Hepatocyte (in vitro differentiated cells): ENCODE data around the gene RAB9A. TPM values are rescaled to one million over a fixed set of nuclear protein-coding genes. Genes with fewer than 3 reads are reported as not detected.

ENCODE experiments used
- DNase-seq: peaks from one replicate; pipeline ENCODE4 v3.0.0-alpha.2; 2016; ENCODE audit warnings: low spot score
- H2AFZ ChIP-seq: fragments of 200-600 bp; sonication (generic); 2 replicates; pipeline ENCODE4 v1.6.0; 2016; ENCODE audit warnings: antibody characterized with exemption, mild to moderate bottlenecking
- H3K27ac ChIP-seq: fragments of 200-600 bp; sonication (generic); 2 replicates; pipeline ENCODE4 v1.5.1; 2016; ENCODE audit warnings: mild to moderate bottlenecking
- H3K27me3 ChIP-seq: fragments of 200-600 bp; sonication (generic); 2 replicates; pipeline ENCODE4 v1.6.1; 2016
- H3K36me3 ChIP-seq: fragments of 200-600 bp; sonication (generic); replicated peaks from 2 replicates; pipeline ENCODE4 v1.5.1; 2016; ENCODE audit warnings: low read depth; ENCODE audit not compliant: insufficient read depth
- H3K4me1 ChIP-seq: fragments of 200-600 bp; sonication (generic); 2 replicates; pipeline ENCODE4 v1.5.1; 2016; ENCODE audit warnings: mild to moderate bottlenecking, moderate library complexity; ENCODE audit not compliant: insufficient read depth
- H3K4me2 ChIP-seq: fragments of 200-600 bp; sonication (generic); 2 replicates; pipeline ENCODE4 v1.6.0; 2016
- H3K4me3 ChIP-seq: fragments of 200-600 bp; sonication (generic); 2 replicates; pipeline ENCODE4 v1.5.1; 2016; ENCODE audit warnings: mild to moderate bottlenecking
- H3K79me2 ChIP-seq: fragments of 200-600 bp; sonication (generic); 2 replicates; pipeline ENCODE4 v1.6.0; 2017; ENCODE audit warnings: mild to moderate bottlenecking
- H3K9me2 ChIP-seq: fragments of 200-600 bp; sonication (generic); replicated peaks from 2 replicates; pipeline ENCODE4 v1.6.0; 2017; ENCODE audit warnings: mild to moderate bottlenecking; ENCODE audit not compliant: insufficient read depth
- H3K9me3 ChIP-seq: fragments of 200-600 bp; sonication (generic); 2 replicates; pipeline ENCODE4 v1.5.1; 2016; ENCODE audit warnings: low read depth, mild to moderate bottlenecking
- H4K20me1 ChIP-seq: fragments of 200-600 bp; sonication (generic); 2 replicates; pipeline ENCODE4 v1.6.0; 2016; ENCODE audit warnings: mild to moderate bottlenecking; ENCODE audit not compliant: insufficient read depth, poor library complexity, severe bottlenecking
- CTCF ChIP-seq: fragments of 200-600 bp; sonication (generic); IDR thresholded peaks from 2 replicates; pipeline ENCODE4 v1.5.1; 2016; ENCODE audit warnings: antibody characterized with exemption, mild to moderate bottlenecking; ENCODE audit not compliant: poor library complexity
- EZH2 ChIP-seq: fragments of 200-600 bp; sonication (generic); IDR thresholded peaks from 2 replicates; pipeline ENCODE4 v1.6.1; 2016; ENCODE audit warnings: antibody characterized with exemption, mild to moderate bottlenecking, borderline replicate concordance
- EZH2phosphoT487 ChIP-seq: fragments of 200-600 bp; sonication (generic); IDR thresholded peaks from one replicate; pipeline ENCODE4 v1.6.1; 2018; ENCODE audit warnings: antibody characterized with exemption, mild to moderate bottlenecking, low read depth, moderate library complexity; ENCODE audit not compliant: unreplicated experiment, severe bottlenecking
- WGBS: methylation state at CpG from one replicate; pipeline ENCODE4 v1.1.6; 2016; ENCODE audit warnings: low lambda C conversion rate; ENCODE audit errors: missing lambda C conversion rate; 5-methylcytosine and 5-hydroxymethylcytosine counted together
- polyA plus RNA-seq: library from polyadenylated mRNA; unstranded; fragments of >200 nt; fragmentation: Nextera tagmentation; extraction: Ambion mirVana; gene quantifications from 2 replicates; pipeline ENCODE4 v1.2.1, GENCODE V29; 2016
- total RNA-seq: library from RNA; depleted of rRNA; stranded (reverse); fragments of >200 nt; gene quantifications from 2 replicates; pipeline ENCODE4 v1.2.3, GENCODE V29; 2014

The RAB9A gene
- total and polyA plus RNA-seq, 2 experiments from 2014 or later: 51.2 to 66.1 TPM

GRCh38 chrX:13742397-13743176 is 53.7 kb downstream of the RAB9A start:
- H3K4me3 ChIP-seq: no peak overlapping the region
- WGBS: 70% methylated on average over 13 of the region's 13 CpGs

GRCh38 chrX:13747836-13748235 is 58.9 kb downstream of the RAB9A start:
- no peak for TF ChIP-seq EZH2phosphoT487
- no peak for TF ChIP-seq EZH2
- peak; percentile 43 for TF ChIP-seq CTCF

More at GRCh38 chrX:13742397-13743176, 53.7 kb downstream of the RAB9A start:
- Histone ChIP-seq H3K9me2 (no peaks in the 10 kb centered on the region), H3K79me2 (peaks cover 3% of the 10 kb centered on the region), H3K27me3 (no peaks in the 10 kb centered on the region), H3K36me3 (no peaks in the 10 kb centered on the region), H3K4me2 (no peak overlapping the region), H3K9me3 (no peaks in the 10 kb centered on the region), H4K20me1 (no peaks in the 10 kb centered on the region), H3K4me1 (no peaks in the 10 kb centered on the region), H3K27ac (peak overlapping the region; percentile 78), H2AFZ (no peak overlapping the region)
- peak; percentile 21 for DNase-seq
- TF ChIP-seq EZH2: no peak
- TF ChIP-seq CTCF: no peak
- TF ChIP-seq EZH2phosphoT487: no peak

GRCh38 chrX:13748486-13748885 is 59.6 kb downstream of the RAB9A start:
- H3K9me2 ChIP-seq: no peaks in the 10 kb centered on the region
- TF ChIP-seq EZH2phosphoT487 (no peak), EZH2 (no peak), CTCF (no peak)
- H3K27ac ChIP-seq: no peak overlapping the region
- H3K9me3 ChIP-seq: no peaks in the 10 kb centered on the region
- H3K4me2 ChIP-seq: no peak overlapping the region
- no peak overlapping the region for H2AFZ ChIP-seq
- H3K4me3 ChIP-seq: no peak overlapping the region
- H4K20me1 ChIP-seq: no peaks in the 10 kb centered on the region
- no peaks in the 10 kb centered on the region for H3K27me3 ChIP-seq
- no peak for DNase-seq
- H3K36me3 ChIP-seq: no peaks in the 10 kb centered on the region
- no peaks in the 10 kb centered on the region for H3K4me1 ChIP-seq
- no peaks in the 10 kb centered on the region for H3K79me2 ChIP-seq
- WGBS: 86% methylated on average over 3 of the region's 3 CpGs

More at GRCh38 chrX:13747836-13748235, 58.9 kb downstream of the RAB9A start:
- H3K27ac ChIP-seq: no peak overlapping the region
- H3K4me2 ChIP-seq: no peak overlapping the region
- no peaks in the 10 kb centered on the region for H3K9me2 ChIP-seq
- no peaks in the 10 kb centered on the region for H3K27me3 ChIP-seq
- H3K9me3 ChIP-seq: no peaks in the 10 kb centered on the region
- no peaks in the 10 kb centered on the region for H3K4me1 ChIP-seq
- no peaks in the 10 kb centered on the region for H3K36me3 ChIP-seq
- 48% methylated on average over 2 of the region's 2 CpGs for WGBS
- DNase-seq: peak; percentile 44
- H4K20me1 ChIP-seq: no peaks in the 10 kb centered on the region
- H3K4me3 ChIP-seq: no peak overlapping the region
- no peak overlapping the region for H2AFZ ChIP-seq
- H3K79me2 ChIP-seq: no peaks in the 10 kb centered on the region
